Measurements from ENCODE around the gene CABLES2. TPM values are rescaled to one million over a fixed set of nuclear protein-coding genes. Genes with fewer than 3 reads are reported as not detected.

CABLES2 gene
- total and polyA plus RNA-seq, 2 of the 4 experiments (the other 2 are of a cell fraction) = 1.4 to 5.1 TPM

GRCh38 chr20:62342910-62343309, 64.2 kb downstream of the CABLES2 start:
- H3K18ac ChIP-seq (ENCODE audit: low read depth, low read length) = no peak overlapping the region
- H4K5ac ChIP-seq (ENCODE audit: low read depth, low read length) = no peak overlapping the region
- H3K9me1 ChIP-seq (ENCODE audit: insufficient read depth, low read length) = peaks cover 2% of the 10 kb centered on the region; the same call in 1 of the 2 replicates
- peak; percentile 22 for DNase-seq
- ChIA-PET POLR2A (ENCODE audit: unreplicated experiment) (no interaction called here), CTCF (interaction anchor here (1.4 kb wide), 1 partner anchor 39 kb away, joined by 6 read pairs; no protein-coding TSS in a partner anchor)
- ATAC-seq (ENCODE audit: low read depth) = peak; percentile 33
- H2AFZ ChIP-seq (replicated peaks; ENCODE audit: low read length, poor library complexity) = no peak overlapping the region
- H3K4me3 ChIP-seq (ENCODE audit: insufficient read depth, low read depth, low read length) = no peak overlapping the region
- H3K4me2 ChIP-seq (ENCODE audit: low read depth, low read length) = no peak overlapping the region
- no TSS peak for BruUV-seq (replicated peaks)
- dilution Hi-C loops (cut with HindIII; ENCODE audit: low sequenced_read_pairs, unreplicated experiment) (no loop called here), intact Hi-C loops (cut with micrococcal nuclease) (no loop called here), in situ Hi-C loops (cut with MboI; ENCODE audit: low sequenced_read_pairs) (no loop called here)
- H3K4ac ChIP-seq (ENCODE audit: low read depth, low read length) = no peak overlapping the region
- TF ChIP-seq NFE2L2 (IDR thresholded peaks at IDR 0.05; ENCODE audit: low read depth, low read length) (no peak), BHLHE40 (IDR thresholded peaks at IDR 0.05; ENCODE audit: low read depth, low read length) (no peak), RCOR1 (IDR thresholded peaks at IDR 0.05; ENCODE audit: insufficient replicate concordance, low read length) (no peak), MAFK (IDR thresholded peaks at IDR 0.05; ENCODE audit: low read depth, low read length) (no peak), RFX5 (IDR thresholded peaks at IDR 0.05; ENCODE audit: low read depth, low read length) (no peak), MAZ (IDR thresholded peaks at IDR 0.05; ENCODE audit: borderline replicate concordance, low read depth, low read length) (no peak)
- H2BK20ac ChIP-seq (ENCODE audit: low read depth, low read length) = no peak overlapping the region
- H2BK5ac ChIP-seq (ENCODE audit: low read depth, low read length, poor library complexity, severe bottlenecking) = no peak overlapping the region
- no peak overlapping the region for H3K27ac ChIP-seq (ENCODE audit: insufficient read depth, low read length)
- no peaks in the 10 kb centered on the region for H3K79me1 ChIP-seq (ENCODE audit: low read depth in 1 of 2, low read length in 2 of 2)
- no peak overlapping the region for H4K91ac ChIP-seq (ENCODE audit: insufficient read depth, low read depth, low read length)
- H2BK120ac ChIP-seq (ENCODE audit: low read depth, low read length) = no peak overlapping the region
- H2BK15ac ChIP-seq (ENCODE audit: low read depth, low read length) = no peak overlapping the region
- H3K27me3 ChIP-seq (ENCODE audit: control insufficient read depth, insufficient read depth, low read length) = no peaks in the 10 kb centered on the region
- H4K8ac ChIP-seq (ENCODE audit: low read depth in 2 of 2, low read length in 2 of 2) = no peak overlapping the region
- peaks cover 2% of the 10 kb centered on the region for H3K9me3 ChIP-seq (ENCODE audit: control insufficient read depth, insufficient read depth, low read length)
- no peak overlapping the region for H2AK9ac ChIP-seq (replicated peaks; ENCODE audit: low read depth, low read length, poor library complexity)
- peaks cover 5% of the 10 kb centered on the region; the same call in 1 of the 2 replicates for H3K36me3 ChIP-seq (ENCODE audit: control insufficient read depth, insufficient read depth, low read length)
- H3K23ac ChIP-seq (ENCODE audit: low read depth, low read length) = no peak overlapping the region
- H4K20me1 ChIP-seq (ENCODE audit: insufficient read depth, low read length) = no peaks in the 10 kb centered on the region
- H3K4me1 ChIP-seq (ENCODE audit: control insufficient read depth, insufficient read depth, low read length) = no peaks in the 10 kb centered on the region; the same call in 1 of the 2 replicates
- no peak overlapping the region for H3K56ac ChIP-seq (ENCODE audit: extremely low read depth, insufficient read depth, low read length)
- H3K9ac ChIP-seq (ENCODE audit: low read depth, low read length) = no peak overlapping the region
- H3K14ac ChIP-seq (replicated peaks; ENCODE audit: low read depth, low read length) = no peak overlapping the region
- WGBS, 2 experiments (ENCODE audit: extremely low coverage in 2 of 2, insufficient read length in 1 of 2) = 15% methylated on average over 4 of the region's 10 CpGs; no CpG with 5 or more reads in 1 of the 2 experiments
- no peak overlapping the region for H2AK5ac ChIP-seq (ENCODE audit: low read depth, low read length)

Measured in IMR-90 (cell line).